Middle frontal gyrus (tissue), 1 donor: ENCODE measurements around the gene ZFHX3.

Source experiments
- DNase-seq: peaks from one replicate; pipeline ENCODE4 v3.0.0-alpha.2; 2015; ENCODE audit warnings: low spot score; ENCODE audit errors: extremely low spot score

The ZFHX3 gene

DNA sequence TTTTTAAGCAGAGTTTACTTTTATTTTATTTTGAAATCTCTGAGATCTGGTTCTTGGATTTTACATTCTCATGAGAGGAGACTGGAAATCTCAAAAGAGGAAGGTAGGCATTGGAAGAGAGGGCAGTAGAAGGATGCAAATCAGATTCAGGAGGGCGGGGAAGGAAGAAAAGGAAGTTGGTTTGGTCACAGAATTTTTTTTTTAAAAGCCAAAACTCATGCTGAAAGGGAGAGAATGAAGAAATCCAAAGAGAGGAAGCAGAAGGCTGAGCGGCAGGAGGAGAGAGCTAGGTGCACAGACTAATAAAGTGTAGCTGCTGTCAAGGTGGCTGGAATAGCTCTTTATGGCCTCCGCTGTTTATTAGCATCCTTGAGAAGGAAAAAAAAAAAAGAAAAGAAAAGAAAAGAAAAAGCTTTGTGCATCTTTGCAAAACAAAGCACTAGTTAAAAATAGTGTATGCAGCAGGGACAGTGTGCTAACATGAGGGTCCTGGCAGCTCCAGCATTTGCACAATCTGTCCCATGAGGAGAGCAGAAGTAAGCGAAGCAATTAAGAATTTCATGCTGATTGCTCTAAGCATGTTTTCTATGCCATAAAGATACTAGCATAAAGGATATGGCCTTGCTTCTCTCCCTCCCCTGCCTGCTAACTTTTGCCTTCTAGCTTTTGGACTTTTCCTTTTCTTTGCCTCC is 194.2 kb downstream of the ZFHX3 start:
- DNase-seq, result no peak

DNA sequence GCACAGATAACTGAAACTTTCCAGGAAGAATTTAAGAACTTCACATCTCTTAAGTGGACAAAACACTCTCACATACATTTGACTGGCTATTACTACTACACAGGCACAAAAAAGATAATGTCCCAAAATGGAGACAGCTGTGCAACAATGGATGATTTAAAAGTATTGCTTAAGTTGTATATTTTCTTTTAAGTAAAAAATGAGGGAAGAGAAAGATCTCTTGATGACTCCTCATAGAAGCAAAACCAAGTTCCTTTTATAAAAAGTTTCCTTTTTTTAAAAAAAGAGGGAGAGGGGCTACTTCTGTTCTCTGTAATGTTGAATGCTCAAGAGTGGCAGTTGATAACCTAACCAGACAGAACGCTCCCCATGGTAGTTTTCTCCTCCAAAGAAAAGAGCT is 195.5 kb downstream of the ZFHX3 start:
- no peak for DNase-seq

GRCh38 chr16:72850853-72851252 is 197.1 kb downstream of the ZFHX3 start:
- DNase-seq, result no peak

DNA sequence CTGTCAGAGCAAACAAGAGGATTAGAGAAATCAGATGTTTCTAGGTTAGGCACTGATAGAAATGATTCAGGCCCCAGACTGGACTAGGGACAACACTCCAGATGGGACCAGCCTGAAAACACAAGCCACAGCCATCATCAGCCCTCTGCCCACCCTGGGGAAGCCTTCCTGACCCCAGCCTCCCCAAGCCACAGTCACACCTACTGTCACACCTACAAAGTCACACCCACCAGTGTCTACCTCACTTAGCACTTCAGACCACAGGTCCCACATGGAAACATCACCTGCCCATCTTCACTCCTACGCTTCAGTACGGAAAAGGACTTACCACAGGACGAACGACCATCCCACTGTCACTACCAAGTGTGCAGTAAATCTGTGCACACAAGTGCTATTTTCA is 197.9 kb downstream of the ZFHX3 start:
- DNase-seq, result no peak

DNA sequence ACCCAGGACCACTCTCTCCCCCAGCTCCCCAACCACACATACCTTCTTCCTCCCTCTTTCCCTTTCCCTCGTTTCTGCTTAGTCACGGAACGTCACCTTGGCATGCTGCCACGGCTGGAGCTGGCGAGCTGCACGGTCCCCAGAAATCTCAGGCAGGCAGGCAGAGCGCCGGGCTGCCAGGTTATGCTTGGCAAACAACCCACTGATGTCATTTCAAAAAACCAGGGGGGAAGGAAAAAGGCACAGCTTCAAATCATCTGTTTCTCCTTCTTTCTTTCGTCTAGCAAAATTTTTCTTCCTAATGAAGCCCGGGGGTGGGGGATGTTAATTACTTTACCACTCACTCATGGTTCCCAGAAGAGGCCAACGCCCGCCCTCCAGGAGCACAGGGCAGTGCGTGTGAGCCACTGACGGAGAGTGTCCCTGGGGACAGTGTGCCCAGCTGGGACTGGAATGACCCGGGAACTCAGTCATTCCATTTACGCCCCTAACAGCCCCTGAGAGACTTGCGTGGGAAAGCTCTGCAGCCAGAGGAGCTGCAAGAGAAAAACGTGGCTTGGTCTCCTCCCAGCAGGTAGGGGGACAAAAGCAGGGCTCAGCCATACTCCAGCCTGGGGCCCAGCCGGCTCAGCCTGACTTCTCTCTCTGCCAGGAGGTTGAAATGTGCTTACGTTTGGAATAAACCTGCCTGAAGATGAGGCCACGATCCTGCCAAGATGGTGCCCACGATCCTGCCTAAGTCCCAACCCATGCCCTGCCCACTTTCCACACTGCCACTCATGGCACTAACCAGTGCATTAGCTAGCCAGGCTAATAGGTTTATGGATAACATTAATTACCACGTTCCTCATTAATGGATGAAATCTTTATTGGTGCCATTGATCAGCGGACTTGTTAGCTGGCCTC is 198.9 kb downstream of the ZFHX3 start:
- DNase-seq, result no peak

GRCh38 chr16:72848028-72848400 is 199.9 kb downstream of the ZFHX3 start:
- DNase-seq, result no peak

GRCh38 chr16:72847187-72848027 is 200.5 kb downstream of the ZFHX3 start:
- no peak for DNase-seq

GRCh38 chr16:72846594-72846993 is 201.3 kb downstream of the ZFHX3 start:
- no peak for DNase-seq

GRCh38 chr16:72845322-72846020 is 202.5 kb downstream of the ZFHX3 start:
- DNase-seq, result no peak

GRCh38 chr16:72844225-72844920 is 203.6 kb downstream of the ZFHX3 start:
- DNase-seq, result no peak

DNA sequence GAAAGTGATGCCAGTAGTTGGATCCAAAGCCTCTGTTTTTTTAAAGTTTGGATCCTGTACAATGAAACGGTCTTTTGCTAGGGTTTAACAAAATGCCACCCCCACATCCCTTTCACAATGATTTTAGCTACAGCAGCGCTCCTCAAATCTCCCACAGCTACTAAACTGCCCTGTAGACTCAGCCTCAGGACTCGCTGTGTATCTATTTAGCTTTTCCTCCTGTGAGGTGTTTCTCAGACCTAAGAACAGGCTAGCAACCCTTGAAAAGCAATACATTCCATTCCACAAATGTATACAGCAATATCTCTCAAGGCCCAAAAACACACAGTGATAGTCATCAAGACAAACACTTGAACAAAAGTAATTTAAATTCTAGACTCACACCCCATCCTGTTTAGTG is 206.4 kb downstream of the ZFHX3 start:
- DNase-seq, result no peak

GRCh38 chr16:72840631-72841381 is 207.1 kb downstream of the ZFHX3 start:
- DNase-seq, result no peak

DNA sequence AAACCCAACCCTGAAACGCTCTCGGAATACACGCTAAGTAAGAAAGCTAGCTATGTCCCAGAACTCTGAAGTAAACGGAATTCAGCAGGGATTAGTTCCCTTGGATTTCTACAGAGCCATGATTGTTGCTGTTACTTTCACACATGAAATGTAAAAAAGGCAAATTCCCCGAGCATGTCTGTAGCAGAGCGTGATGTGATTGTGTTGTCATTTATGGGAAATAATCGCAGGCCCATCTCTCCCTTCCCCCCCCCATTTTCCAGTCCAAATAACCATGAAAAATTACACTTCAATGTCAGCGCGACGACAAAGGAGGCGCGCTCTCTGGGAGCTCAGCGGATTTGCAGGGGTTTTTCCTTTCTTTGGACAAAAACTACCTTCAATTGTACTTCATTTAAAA is 209.0 kb downstream of the ZFHX3 start:
- no peak for DNase-seq

DNA sequence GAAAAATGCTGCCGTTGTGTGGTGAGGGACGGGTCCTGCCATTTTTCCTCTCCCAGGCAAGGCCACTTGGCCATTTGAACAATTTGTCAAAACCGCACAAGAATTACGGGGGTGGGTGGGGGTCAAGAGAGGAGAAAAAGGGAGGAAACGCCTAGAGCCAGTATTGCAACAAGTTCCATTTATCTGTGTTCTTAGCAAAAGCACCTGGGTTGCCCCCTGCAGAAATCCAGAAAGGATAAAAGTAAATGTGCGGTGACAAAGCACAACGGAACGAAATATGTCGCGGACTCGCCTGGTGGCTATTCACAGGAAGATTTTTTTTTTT is 209.4 kb downstream of the ZFHX3 start:
- no peak for DNase-seq

GRCh38 chr16:72837846-72838585 is 209.9 kb downstream of the ZFHX3 start:
- no peak for DNase-seq

- no peak for DNase-seq
These were observed 210.9 kb downstream of the ZFHX3 start for GRCh38 chr16:72836985-72837384.

DNA sequence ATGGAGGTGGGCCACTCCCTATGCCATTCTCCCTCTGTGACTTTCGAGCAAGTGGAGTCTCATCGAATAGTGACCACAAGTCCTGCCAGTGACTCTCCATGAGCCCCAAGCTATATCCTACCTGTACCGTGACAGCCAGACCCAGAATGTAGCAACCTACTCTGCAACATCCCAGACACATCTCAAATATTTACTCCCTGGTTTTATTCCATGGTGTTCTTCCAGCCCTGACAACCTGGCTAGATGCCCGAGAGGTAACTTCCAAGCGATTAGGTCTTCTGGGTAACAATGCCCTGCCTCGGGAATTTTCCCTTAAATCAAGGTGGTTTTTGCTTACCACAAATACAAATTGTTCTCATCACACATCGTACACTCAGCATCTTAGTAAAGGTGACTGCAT is 211.7 kb downstream of the ZFHX3 start:
- no peak for DNase-seq

- no peak for DNase-seq
These were observed 212.8 kb downstream of the ZFHX3 start for GRCh38 chr16:72835086-72835485.

- no peak for DNase-seq
These were observed 213.4 kb downstream of the ZFHX3 start for GRCh38 chr16:72834499-72834898.
